HFF-Myc (cell line): ENCODE data around the gene CLEC2B.
A peak's percentile ranks its signal among the peaks of the same experiment; 100 is the strongest.

Source experiments
- DNase-seq: peaks from one replicate; pipeline ENCODE4 v3.0.0-alpha.2; 2011; ENCODE audit warnings: low read depth; ENCODE audit errors: extremely low read depth
- H3K4me3 ChIP-seq: replicated peaks from 2 replicates; pipeline ENCODE4 v1.5.1; 2011; ENCODE audit warnings: low read depth, mild to moderate bottlenecking, control low read depth, low read length
- CTCF ChIP-seq: IDR thresholded peaks from 2 replicates; pipeline ENCODE4 v1.5.1; 2012; ENCODE audit warnings: mild to moderate bottlenecking, low read depth, low read length, control low read depth; ENCODE audit errors: missing control alignments

The CLEC2B gene

GRCh38 chr12:9869307-9870161 is at the start of gene CLEC2B:
Gene CLEC2B, minus strand, starts transcription at chr12:9869354.
- peak; percentile 58 for DNase-seq
- H3K4me3 ChIP-seq, result peak within 1 kb of the TSS; percentile 42
- TF ChIP-seq CTCF, result no peak

GRCh38 chr12:9911708-9912107 is 42.6 kb upstream of the CLEC2B start:
- no peak overlapping the region for H3K4me3 ChIP-seq
- no peak for DNase-seq
- no peak for TF ChIP-seq CTCF

- no peak for TF ChIP-seq CTCF
- no peak overlapping the region for H3K4me3 ChIP-seq
- peak; percentile 75 for DNase-seq
Measured at GRCh38 chr12:9910716-9911421, 41.7 kb upstream of the CLEC2B start.

GRCh38 chr12:9909724-9910123 is 40.6 kb upstream of the CLEC2B start:
- H3K4me3 ChIP-seq, result no peak overlapping the region
- TF ChIP-seq CTCF, result no peak
- DNase-seq, result no peak

GRCh38 chr12:9908350-9908749 is 39.2 kb upstream of the CLEC2B start:
- no peak overlapping the region for H3K4me3 ChIP-seq
- no peak for TF ChIP-seq CTCF
- DNase-seq, result no peak

- DNase-seq, result no peak
- no peak for TF ChIP-seq CTCF
- H3K4me3 ChIP-seq, result no peak overlapping the region
Measured at GRCh38 chr12:9907769-9908168, 38.6 kb upstream of the CLEC2B start.
